ENCODE measurements around the gene ADORA3. TPM values are rescaled to one million over a fixed set of nuclear protein-coding genes. Genes with fewer than 3 reads are reported as not detected.

ADORA3 gene
- polyA plus RNA-seq, 1 donor from 2014 or later, result not detected

- no peak overlapping the region for H3K4me2 ChIP-seq (ENCODE audit: low read length)
- H3K4me3 ChIP-seq (ENCODE audit: low read length), result no peak overlapping the region
- no peak overlapping the region for H3K27ac ChIP-seq (ENCODE audit: low read length)
- H3K9me3 ChIP-seq (ENCODE audit: low read length), result no peaks in the 10 kb centered on the region
- H3K79me2 ChIP-seq (replicated peaks; ENCODE audit: insufficient read depth, low read length), result no peaks in the 10 kb centered on the region
- no peaks in the 10 kb centered on the region for H3K27me3 ChIP-seq (ENCODE audit: insufficient read depth, low read depth, low read length)
- H3K9me2 ChIP-seq (ENCODE audit: insufficient read depth, low read length), result no peaks in the 10 kb centered on the region
- no peaks in the 10 kb centered on the region for H3K36me3 ChIP-seq (ENCODE audit: insufficient read depth, low read length)
- H4K20me1 ChIP-seq (ENCODE audit: insufficient read depth), result no peaks in the 10 kb centered on the region
- H2AFZ ChIP-seq (ENCODE audit: low read depth, low read length), result no peak overlapping the region
- no peak overlapping the region for H3K9ac ChIP-seq (ENCODE audit: low read length)
- no peak for TF ChIP-seq SMC3 (conservative IDR thresholded peaks at IDR 0.05; ENCODE audit: poor library complexity)
- TF ChIP-seq, protein P1, sequence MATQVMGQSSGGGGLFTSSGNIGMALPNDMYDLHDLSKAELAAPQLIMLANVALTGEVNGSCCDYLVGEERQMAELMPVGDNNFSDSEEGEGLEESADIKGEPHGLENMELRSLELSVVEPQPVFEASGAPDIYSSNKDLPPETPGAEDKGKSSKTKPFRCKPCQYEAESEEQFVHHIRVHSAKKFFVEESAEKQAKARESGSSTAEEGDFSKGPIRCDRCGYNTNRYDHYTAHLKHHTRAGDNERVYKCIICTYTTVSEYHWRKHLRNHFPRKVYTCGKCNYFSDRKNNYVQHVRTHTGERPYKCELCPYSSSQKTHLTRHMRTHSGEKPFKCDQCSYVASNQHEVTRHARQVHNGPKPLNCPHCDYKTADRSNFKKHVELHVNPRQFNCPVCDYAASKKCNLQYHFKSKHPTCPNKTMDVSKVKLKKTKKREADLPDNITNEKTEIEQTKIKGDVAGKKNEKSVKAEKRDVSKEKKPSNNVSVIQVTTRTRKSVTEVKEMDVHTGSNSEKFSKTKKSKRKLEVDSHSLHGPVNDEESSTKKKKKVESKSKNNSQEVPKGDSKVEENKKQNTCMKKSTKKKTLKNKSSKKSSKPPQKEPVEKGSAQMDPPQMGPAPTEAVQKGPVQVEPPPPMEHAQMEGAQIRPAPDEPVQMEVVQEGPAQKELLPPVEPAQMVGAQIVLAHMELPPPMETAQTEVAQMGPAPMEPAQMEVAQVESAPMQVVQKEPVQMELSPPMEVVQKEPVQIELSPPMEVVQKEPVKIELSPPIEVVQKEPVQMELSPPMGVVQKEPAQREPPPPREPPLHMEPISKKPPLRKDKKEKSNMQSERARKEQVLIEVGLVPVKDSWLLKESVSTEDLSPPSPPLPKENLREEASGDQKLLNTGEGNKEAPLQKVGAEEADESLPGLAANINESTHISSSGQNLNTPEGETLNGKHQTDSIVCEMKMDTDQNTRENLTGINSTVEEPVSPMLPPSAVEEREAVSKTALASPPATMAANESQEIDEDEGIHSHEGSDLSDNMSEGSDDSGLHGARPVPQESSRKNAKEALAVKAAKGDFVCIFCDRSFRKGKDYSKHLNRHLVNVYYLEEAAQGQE (IDR thresholded peaks at IDR 0.05; ENCODE audit: borderline replicate concordance), result no peak
- no peak for TF ChIP-seq POLR2AphosphoS5 (IDR thresholded peaks at IDR 0.05)
- no peak for TF ChIP-seq TAF1 (IDR thresholded peaks at IDR 0.05; ENCODE audit: low read depth)
- TF ChIP-seq, protein P2, sequence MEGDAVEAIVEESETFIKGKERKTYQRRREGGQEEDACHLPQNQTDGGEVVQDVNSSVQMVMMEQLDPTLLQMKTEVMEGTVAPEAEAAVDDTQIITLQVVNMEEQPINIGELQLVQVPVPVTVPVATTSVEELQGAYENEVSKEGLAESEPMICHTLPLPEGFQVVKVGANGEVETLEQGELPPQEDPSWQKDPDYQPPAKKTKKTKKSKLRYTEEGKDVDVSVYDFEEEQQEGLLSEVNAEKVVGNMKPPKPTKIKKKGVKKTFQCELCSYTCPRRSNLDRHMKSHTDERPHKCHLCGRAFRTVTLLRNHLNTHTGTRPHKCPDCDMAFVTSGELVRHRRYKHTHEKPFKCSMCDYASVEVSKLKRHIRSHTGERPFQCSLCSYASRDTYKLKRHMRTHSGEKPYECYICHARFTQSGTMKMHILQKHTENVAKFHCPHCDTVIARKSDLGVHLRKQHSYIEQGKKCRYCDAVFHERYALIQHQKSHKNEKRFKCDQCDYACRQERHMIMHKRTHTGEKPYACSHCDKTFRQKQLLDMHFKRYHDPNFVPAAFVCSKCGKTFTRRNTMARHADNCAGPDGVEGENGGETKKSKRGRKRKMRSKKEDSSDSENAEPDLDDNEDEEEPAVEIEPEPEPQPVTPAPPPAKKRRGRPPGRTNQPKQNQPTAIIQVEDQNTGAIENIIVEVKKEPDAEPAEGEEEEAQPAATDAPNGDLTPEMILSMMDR (IDR thresholded peaks at IDR 0.05; ENCODE audit: poor library complexity, severe bottlenecking), result no peak
- TF ChIP-seq RAD21 (conservative IDR thresholded peaks at IDR 0.05), result no peak
- no peak for TF ChIP-seq EP300 (conservative IDR thresholded peaks at IDR 0.05; ENCODE audit: poor library complexity, severe bottlenecking)
- TF ChIP-seq EZH2 (IDR thresholded peaks at IDR 0.05; ENCODE audit: borderline replicate concordance, insufficient read depth, low read length, poor library complexity, severe bottlenecking), result no peak
- no peak for TF ChIP-seq MXI1 (conservative IDR thresholded peaks at IDR 0.05; ENCODE audit: poor library complexity, severe bottlenecking)
- no peaks in the 10 kb centered on the region for H3F3A ChIP-seq (ENCODE audit: insufficient read depth, low read length, poor library complexity, severe bottlenecking)
These were observed 27.2 kb downstream of the ADORA3 start for GRCh38 chr1:111476214-111476613.

- TF ChIP-seq TAF1 (IDR thresholded peaks at IDR 0.05; ENCODE audit: low read depth) (no peak), MXI1 (conservative IDR thresholded peaks at IDR 0.05; ENCODE audit: poor library complexity, severe bottlenecking) (no peak), RAD21 (conservative IDR thresholded peaks at IDR 0.05) (no peak), SMC3 (conservative IDR thresholded peaks at IDR 0.05; ENCODE audit: poor library complexity) (no peak), EZH2 (IDR thresholded peaks at IDR 0.05; ENCODE audit: borderline replicate concordance, insufficient read depth, low read length, poor library complexity, severe bottlenecking) (no peak), EP300 (conservative IDR thresholded peaks at IDR 0.05; ENCODE audit: poor library complexity, severe bottlenecking) (no peak), POLR2AphosphoS5 (IDR thresholded peaks at IDR 0.05) (no peak)
- TF ChIP-seq, protein P1 (IDR thresholded peaks at IDR 0.05; ENCODE audit: borderline replicate concordance), result no peak
- TF ChIP-seq, protein P2 (IDR thresholded peaks at IDR 0.05; ENCODE audit: poor library complexity, severe bottlenecking), result no peak
- Histone ChIP-seq H3F3A (ENCODE audit: insufficient read depth, low read length, poor library complexity, severe bottlenecking) (no peaks in the 10 kb centered on the region), H3K4me3 (ENCODE audit: low read length) (no peak overlapping the region), H3K4me2 (ENCODE audit: low read length) (no peak overlapping the region), H3K36me3 (ENCODE audit: insufficient read depth, low read length) (no peaks in the 10 kb centered on the region), H3K9ac (ENCODE audit: low read length) (no peak overlapping the region), H3K27ac (ENCODE audit: low read length) (no peak overlapping the region), H3K79me2 (replicated peaks; ENCODE audit: insufficient read depth, low read length) (no peaks in the 10 kb centered on the region), H3K9me2 (ENCODE audit: insufficient read depth, low read length) (no peaks in the 10 kb centered on the region), H2AFZ (ENCODE audit: low read depth, low read length) (no peak overlapping the region), H4K20me1 (ENCODE audit: insufficient read depth) (no peaks in the 10 kb centered on the region), H3K27me3 (ENCODE audit: insufficient read depth, low read depth, low read length) (no peaks in the 10 kb centered on the region), H3K9me3 (ENCODE audit: low read length) (no peaks in the 10 kb centered on the region)
These were observed 27.7 kb downstream of the ADORA3 start for GRCh38 chr1:111475701-111476100.

All from neural cell (in vitro differentiated cells).